Mammary epithelial cell (primary cell): ENCODE results near the gene EMSY.

Experiments
- EZH2 ChIP-seq: IDR thresholded peaks from 2 replicates; pipeline ENCODE4 v1.6.1; 2012; ENCODE audit warnings: low read length, inconsistent platforms, borderline replicate concordance
- TF ChIP-seq, protein P1 (sequence below), 2 donors: IDR thresholded peaks in 1 of 2; conservative IDR thresholded peaks in 1 of 2; 2 replicates each; pipeline ENCODE4 v1.5.1; 2011 to 2012; ENCODE audit warnings: inconsistent platforms in 2 of 2, low read length in 2 of 2, mild to moderate bottlenecking in 2 of 2, control low read depth in 1 of 2, low read depth in 1 of 2; ENCODE audit not compliant: insufficient read depth in 1 of 2; ENCODE audit errors: extremely low read depth in 1 of 2

DNA sequence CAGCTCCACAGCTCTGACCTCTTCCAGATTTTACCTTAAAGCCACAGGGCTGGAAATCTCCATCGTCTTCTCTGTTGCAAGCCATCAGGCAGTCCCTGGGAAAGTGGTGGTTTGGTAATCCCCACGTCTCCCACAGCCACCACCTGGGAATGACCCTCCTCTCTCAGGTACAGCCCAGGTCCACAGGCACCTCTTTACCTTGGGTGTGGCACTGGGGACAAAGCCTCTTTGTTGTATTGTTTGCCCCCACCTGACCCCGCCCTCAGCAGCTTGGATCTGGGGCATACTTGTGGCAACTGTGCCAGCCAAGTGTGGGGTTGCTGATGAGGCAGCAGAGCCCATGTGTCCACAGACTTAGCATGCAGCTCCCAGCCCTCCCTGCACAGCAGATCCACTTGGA lies 148.1 kb downstream of the EMSY start:
- TF ChIP-seq, protein P1, sequence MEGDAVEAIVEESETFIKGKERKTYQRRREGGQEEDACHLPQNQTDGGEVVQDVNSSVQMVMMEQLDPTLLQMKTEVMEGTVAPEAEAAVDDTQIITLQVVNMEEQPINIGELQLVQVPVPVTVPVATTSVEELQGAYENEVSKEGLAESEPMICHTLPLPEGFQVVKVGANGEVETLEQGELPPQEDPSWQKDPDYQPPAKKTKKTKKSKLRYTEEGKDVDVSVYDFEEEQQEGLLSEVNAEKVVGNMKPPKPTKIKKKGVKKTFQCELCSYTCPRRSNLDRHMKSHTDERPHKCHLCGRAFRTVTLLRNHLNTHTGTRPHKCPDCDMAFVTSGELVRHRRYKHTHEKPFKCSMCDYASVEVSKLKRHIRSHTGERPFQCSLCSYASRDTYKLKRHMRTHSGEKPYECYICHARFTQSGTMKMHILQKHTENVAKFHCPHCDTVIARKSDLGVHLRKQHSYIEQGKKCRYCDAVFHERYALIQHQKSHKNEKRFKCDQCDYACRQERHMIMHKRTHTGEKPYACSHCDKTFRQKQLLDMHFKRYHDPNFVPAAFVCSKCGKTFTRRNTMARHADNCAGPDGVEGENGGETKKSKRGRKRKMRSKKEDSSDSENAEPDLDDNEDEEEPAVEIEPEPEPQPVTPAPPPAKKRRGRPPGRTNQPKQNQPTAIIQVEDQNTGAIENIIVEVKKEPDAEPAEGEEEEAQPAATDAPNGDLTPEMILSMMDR (conservative IDR thresholded peaks at IDR 0.05 in 1 of 2, IDR thresholded peaks at IDR 0.05 in 1 of 2; ENCODE audit: extremely low read depth in 1 of 2, insufficient read depth in 1 of 2, low read depth in 1 of 2, low read length in 2 of 2) = no peak
- no peak for TF ChIP-seq EZH2
